ENCODE data around the gene PTPRD.

PTPRD gene

GRCh38 chr9:9552665-9553064 is 1060.1 kb downstream of the PTPRD start:
- no peak overlapping the region for H3K4me3 ChIP-seq (replicated peaks; ENCODE audit: low read depth, low read length)
- no peak for DNase-seq (ENCODE audit: extremely low read depth, low read depth)
- TF ChIP-seq CTCF (IDR thresholded peaks at IDR 0.05; ENCODE audit: low read depth, low read length, missing control alignments) = no peak

GRCh38 chr9:9538766-9539165 is 1074.0 kb downstream of the PTPRD start:
- no peak overlapping the region for H3K4me3 ChIP-seq (replicated peaks; ENCODE audit: low read depth, low read length)
- TF ChIP-seq CTCF (IDR thresholded peaks at IDR 0.05; ENCODE audit: low read depth, low read length, missing control alignments) = no peak
- DNase-seq (ENCODE audit: extremely low read depth, low read depth) = no peak

- no peak overlapping the region for H3K4me3 ChIP-seq (replicated peaks; ENCODE audit: low read depth, low read length)
- no peak for DNase-seq (ENCODE audit: extremely low read depth, low read depth)
- TF ChIP-seq CTCF (IDR thresholded peaks at IDR 0.05; ENCODE audit: low read depth, low read length, missing control alignments) = no peak
Measured at GRCh38 chr9:9538356-9538755, 1074.4 kb downstream of the PTPRD start.

GRCh38 chr9:9536523-9536922 is 1076.3 kb downstream of the PTPRD start:
- no peak overlapping the region for H3K4me3 ChIP-seq (replicated peaks; ENCODE audit: low read depth, low read length)
- TF ChIP-seq CTCF (IDR thresholded peaks at IDR 0.05; ENCODE audit: low read depth, low read length, missing control alignments) = no peak
- DNase-seq (ENCODE audit: extremely low read depth, low read depth) = no peak

- no peak for DNase-seq (ENCODE audit: extremely low read depth, low read depth)
- no peak overlapping the region for H3K4me3 ChIP-seq (replicated peaks; ENCODE audit: low read depth, low read length)
- no peak for TF ChIP-seq CTCF (IDR thresholded peaks at IDR 0.05; ENCODE audit: low read depth, low read length, missing control alignments)
Measured at GRCh38 chr9:9523476-9524139, 1089.2 kb downstream of the PTPRD start.

GRCh38 chr9:9522406-9522805 is 1090.4 kb downstream of the PTPRD start:
- TF ChIP-seq CTCF (IDR thresholded peaks at IDR 0.05; ENCODE audit: low read depth, low read length, missing control alignments) = no peak
- no peak for DNase-seq (ENCODE audit: extremely low read depth, low read depth)
- H3K4me3 ChIP-seq (replicated peaks; ENCODE audit: low read depth, low read length) = no peak overlapping the region
